ENCODE measurements around the gene TAF11L8.
"Not testable (repeated sequence)": the region's sequence is repeated elsewhere in the genome, so short reads cannot be mapped to it uniquely, and the experiment has no call there.

DNA sequence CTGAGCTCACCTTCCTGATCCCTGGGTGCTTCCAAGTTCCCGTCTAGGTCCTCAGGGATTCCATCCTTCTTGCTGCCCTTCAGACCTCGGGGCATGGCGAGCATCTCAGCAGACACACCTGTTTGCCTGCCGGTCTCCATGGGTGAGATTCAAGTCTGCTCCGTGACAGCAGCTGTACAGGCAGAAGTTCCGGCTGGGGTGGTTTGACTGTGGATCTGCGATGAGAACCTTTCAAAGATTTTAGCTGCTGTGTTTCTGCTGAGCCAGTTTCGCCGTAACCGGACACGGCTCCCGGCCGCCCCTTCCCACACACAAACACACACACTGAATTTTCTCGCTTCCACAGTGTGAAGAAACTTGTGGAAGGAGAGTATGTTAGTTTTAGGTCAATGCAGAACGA is 3.5 kb upstream of the TAF11L8 start, which contains the start of gene TAF11L9:
- TF ChIP-seq, protein P1, sequence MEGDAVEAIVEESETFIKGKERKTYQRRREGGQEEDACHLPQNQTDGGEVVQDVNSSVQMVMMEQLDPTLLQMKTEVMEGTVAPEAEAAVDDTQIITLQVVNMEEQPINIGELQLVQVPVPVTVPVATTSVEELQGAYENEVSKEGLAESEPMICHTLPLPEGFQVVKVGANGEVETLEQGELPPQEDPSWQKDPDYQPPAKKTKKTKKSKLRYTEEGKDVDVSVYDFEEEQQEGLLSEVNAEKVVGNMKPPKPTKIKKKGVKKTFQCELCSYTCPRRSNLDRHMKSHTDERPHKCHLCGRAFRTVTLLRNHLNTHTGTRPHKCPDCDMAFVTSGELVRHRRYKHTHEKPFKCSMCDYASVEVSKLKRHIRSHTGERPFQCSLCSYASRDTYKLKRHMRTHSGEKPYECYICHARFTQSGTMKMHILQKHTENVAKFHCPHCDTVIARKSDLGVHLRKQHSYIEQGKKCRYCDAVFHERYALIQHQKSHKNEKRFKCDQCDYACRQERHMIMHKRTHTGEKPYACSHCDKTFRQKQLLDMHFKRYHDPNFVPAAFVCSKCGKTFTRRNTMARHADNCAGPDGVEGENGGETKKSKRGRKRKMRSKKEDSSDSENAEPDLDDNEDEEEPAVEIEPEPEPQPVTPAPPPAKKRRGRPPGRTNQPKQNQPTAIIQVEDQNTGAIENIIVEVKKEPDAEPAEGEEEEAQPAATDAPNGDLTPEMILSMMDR (IDR thresholded peaks at IDR 0.05): not testable (repeated sequence)
- not testable (repeated sequence) for TF ChIP-seq POLR2A (IDR thresholded peaks at IDR 0.05)
